ENCODE results near the gene SEMA3E. TPM values are rescaled to one million over a fixed set of nuclear protein-coding genes. Genes with fewer than 3 reads are reported as not detected.

The SEMA3E gene
- total RNA-seq, 1 experiment from 2014 or later = 0.20 TPM

DNA sequence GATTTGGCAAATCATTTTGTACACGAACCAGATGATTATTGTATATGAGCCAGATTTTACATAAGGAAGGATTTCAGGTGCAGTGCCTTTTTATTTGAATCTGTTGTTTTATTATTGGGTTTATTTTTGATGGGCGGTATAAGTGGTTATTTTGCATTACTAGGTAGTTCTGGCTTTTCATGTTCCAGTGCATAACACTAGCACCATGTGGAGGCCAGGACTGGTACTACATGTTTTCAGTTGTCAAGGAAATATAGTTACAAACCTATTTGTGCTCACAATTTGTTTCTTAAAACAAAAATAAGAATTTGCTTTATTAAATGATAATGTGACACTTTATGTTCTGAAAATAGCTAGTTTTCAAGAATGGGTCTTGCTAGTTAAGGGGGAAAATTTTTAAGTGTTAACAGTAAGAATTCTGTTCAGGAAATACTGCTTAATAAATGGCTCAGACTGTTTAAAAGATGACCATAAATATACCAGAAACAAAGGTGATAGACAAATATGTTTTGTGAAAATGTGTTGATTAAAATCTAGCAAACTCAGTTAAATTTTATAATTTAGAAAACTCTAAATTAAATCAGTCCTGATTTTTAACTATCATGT, 7.1 kb upstream of the SEMA3E start:
- no peaks in the 10 kb centered on the region for H3K4me1 Mint-ChIP-seq (ENCODE audit: low read depth, unreplicated experiment)
- H3K27ac Mint-ChIP-seq (ENCODE audit: unreplicated experiment) = no peak overlapping the region
- H3K9me3 Mint-ChIP-seq (ENCODE audit: unreplicated experiment) = no peaks in the 10 kb centered on the region
- Histone ChIP-seq H3K27me3 (replicated peaks; ENCODE audit: control insufficient read depth, insufficient read depth, low read length) (no peaks in the 10 kb centered on the region; the same call in 1 of the 2 replicates), H3K36me3 (ENCODE audit: control insufficient read depth, insufficient read depth, low read length) (no peaks in the 10 kb centered on the region), H3K9me3 (no peaks in the 10 kb centered on the region), H3K4me3 (ENCODE audit: low read depth, low read length) (no peak overlapping the region), H3K4me1 (no peaks in the 10 kb centered on the region)
- intact Hi-C loops (cut with micrococcal nuclease; ENCODE audit: unreplicated experiment) = loop anchor here (1.0 to 5.0 kb wide), 6 partner anchors 79 to 290 kb away; no protein-coding TSS in a partner anchor
- ChIA-PET CTCF (no interaction called here), POLR2A (no interaction called here)
- BruUV-seq (replicated peaks) = no TSS peak
- peak in 1 of 2 experiments; percentile 51 for DNase-seq
- peaks cover 12% of the 10 kb centered on the region for H3K27me3 Mint-ChIP-seq (ENCODE audit: insufficient read depth, unreplicated experiment)
- TF ChIP-seq, protein P1, sequence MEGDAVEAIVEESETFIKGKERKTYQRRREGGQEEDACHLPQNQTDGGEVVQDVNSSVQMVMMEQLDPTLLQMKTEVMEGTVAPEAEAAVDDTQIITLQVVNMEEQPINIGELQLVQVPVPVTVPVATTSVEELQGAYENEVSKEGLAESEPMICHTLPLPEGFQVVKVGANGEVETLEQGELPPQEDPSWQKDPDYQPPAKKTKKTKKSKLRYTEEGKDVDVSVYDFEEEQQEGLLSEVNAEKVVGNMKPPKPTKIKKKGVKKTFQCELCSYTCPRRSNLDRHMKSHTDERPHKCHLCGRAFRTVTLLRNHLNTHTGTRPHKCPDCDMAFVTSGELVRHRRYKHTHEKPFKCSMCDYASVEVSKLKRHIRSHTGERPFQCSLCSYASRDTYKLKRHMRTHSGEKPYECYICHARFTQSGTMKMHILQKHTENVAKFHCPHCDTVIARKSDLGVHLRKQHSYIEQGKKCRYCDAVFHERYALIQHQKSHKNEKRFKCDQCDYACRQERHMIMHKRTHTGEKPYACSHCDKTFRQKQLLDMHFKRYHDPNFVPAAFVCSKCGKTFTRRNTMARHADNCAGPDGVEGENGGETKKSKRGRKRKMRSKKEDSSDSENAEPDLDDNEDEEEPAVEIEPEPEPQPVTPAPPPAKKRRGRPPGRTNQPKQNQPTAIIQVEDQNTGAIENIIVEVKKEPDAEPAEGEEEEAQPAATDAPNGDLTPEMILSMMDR (IDR thresholded peaks at IDR 0.05; ENCODE audit: insufficient read depth in 1 of 2, low read depth in 1 of 2, low read length in 1 of 2, severe bottlenecking in 1 of 2, unreplicated experiment in 1 of 2) = peak; percentile 74 to 86
- H3K36me3 Mint-ChIP-seq (ENCODE audit: insufficient read depth, unreplicated experiment) = no peaks in the 10 kb centered on the region
- no peak overlapping the region for H3K4me3 Mint-ChIP-seq (ENCODE audit: unreplicated experiment)

DNA sequence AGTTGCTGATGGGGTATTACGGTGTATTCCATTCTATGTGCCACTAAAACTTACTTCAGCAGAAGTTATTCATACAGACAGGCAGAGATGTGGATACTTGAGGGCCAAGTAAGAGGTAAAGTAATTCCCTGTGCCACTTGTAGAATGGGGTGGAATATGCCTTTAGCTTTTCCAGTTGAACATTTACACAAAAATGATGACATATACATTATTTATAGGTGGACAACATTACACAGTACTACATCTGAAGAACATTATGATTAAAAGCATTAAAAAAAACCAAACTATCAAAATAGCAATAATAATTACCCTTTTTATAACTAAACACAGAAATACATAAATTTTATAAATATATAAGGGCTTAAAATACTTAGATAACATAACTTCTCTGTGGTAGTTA, 3.5 kb upstream of the SEMA3E start:
- TF ChIP-seq, protein P1 (IDR thresholded peaks at IDR 0.05; ENCODE audit: insufficient read depth in 1 of 2, low read depth in 1 of 2, low read length in 1 of 2, severe bottlenecking in 1 of 2, unreplicated experiment in 1 of 2) = no peak
- no peak overlapping the region for H3K4me3 ChIP-seq (ENCODE audit: low read depth, low read length)
- no peaks in the 10 kb centered on the region for H3K9me3 Mint-ChIP-seq (ENCODE audit: unreplicated experiment)
- H3K4me1 ChIP-seq = no peaks in the 10 kb centered on the region
- POLR2A ChIA-PET = no interaction called here
- no TSS peak for BruUV-seq (replicated peaks)
- no peaks in the 10 kb centered on the region for H3K27me3 ChIP-seq (replicated peaks; ENCODE audit: control insufficient read depth, insufficient read depth, low read length)
- no peak overlapping the region for H3K27ac Mint-ChIP-seq (ENCODE audit: unreplicated experiment)
- intact Hi-C loops (cut with micrococcal nuclease; ENCODE audit: unreplicated experiment) = no loop called here
- no peaks in the 10 kb centered on the region for H3K36me3 Mint-ChIP-seq (ENCODE audit: insufficient read depth, unreplicated experiment)
- DNase-seq = no peak
- H3K9me3 ChIP-seq = no peaks in the 10 kb centered on the region
- H3K4me3 Mint-ChIP-seq (ENCODE audit: unreplicated experiment) = no peak overlapping the region
- H3K4me1 Mint-ChIP-seq (ENCODE audit: low read depth, unreplicated experiment) = no peaks in the 10 kb centered on the region
- H3K27me3 Mint-ChIP-seq (ENCODE audit: insufficient read depth, unreplicated experiment) = peaks cover 16% of the 10 kb centered on the region
- H3K36me3 ChIP-seq (ENCODE audit: control insufficient read depth, insufficient read depth, low read length) = no peaks in the 10 kb centered on the region
- CTCF ChIA-PET = no interaction called here

DNA sequence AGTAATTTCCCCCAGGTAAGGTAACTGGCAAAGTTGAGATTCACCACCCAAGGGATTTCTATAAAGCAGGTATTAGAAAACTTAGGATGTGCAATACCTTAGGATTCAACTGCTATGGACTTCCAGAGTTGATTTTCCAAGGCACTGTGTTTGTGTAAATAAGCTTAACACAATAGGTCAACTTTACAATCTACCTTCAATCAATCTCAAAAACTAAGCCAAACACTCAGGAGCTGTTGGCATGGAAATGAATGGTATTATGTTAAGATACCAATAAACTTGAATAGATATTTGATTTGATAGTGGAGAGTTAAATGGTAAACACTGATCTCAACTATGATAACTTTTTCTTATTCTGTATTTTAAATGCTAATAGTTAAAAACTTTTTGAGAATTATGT, 762 bp upstream of the SEMA3E start:
- DNase-seq = no peak
- intact Hi-C loops (cut with micrococcal nuclease; ENCODE audit: unreplicated experiment) = no loop called here
- H3K9me3 Mint-ChIP-seq (ENCODE audit: unreplicated experiment) = no peaks in the 10 kb centered on the region
- CTCF ChIA-PET = no interaction called here
- H3K27me3 Mint-ChIP-seq (ENCODE audit: insufficient read depth, unreplicated experiment) = peaks cover 16% of the 10 kb centered on the region
- H3K4me1 ChIP-seq = no peaks in the 10 kb centered on the region
- H3K4me1 Mint-ChIP-seq (ENCODE audit: low read depth, unreplicated experiment) = no peaks in the 10 kb centered on the region
- no peaks in the 10 kb centered on the region for H3K9me3 ChIP-seq
- no peaks in the 10 kb centered on the region for H3K36me3 ChIP-seq (ENCODE audit: control insufficient read depth, insufficient read depth, low read length)
- H3K36me3 Mint-ChIP-seq (ENCODE audit: insufficient read depth, unreplicated experiment) = no peaks in the 10 kb centered on the region
- POLR2A ChIA-PET = no interaction called here
- H3K4me3 ChIP-seq (ENCODE audit: low read depth, low read length) = no peak overlapping the region
- H3K4me3 Mint-ChIP-seq (ENCODE audit: unreplicated experiment) = no peak overlapping the region
- BruUV-seq (replicated peaks) = no TSS peak
- no peak overlapping the region for H3K27ac Mint-ChIP-seq (ENCODE audit: unreplicated experiment)
- TF ChIP-seq, protein P1 (IDR thresholded peaks at IDR 0.05; ENCODE audit: insufficient read depth in 1 of 2, low read depth in 1 of 2, low read length in 1 of 2, severe bottlenecking in 1 of 2, unreplicated experiment in 1 of 2) = no peak
- no peaks in the 10 kb centered on the region for H3K27me3 ChIP-seq (replicated peaks; ENCODE audit: control insufficient read depth, insufficient read depth, low read length)
